Spleen (tissue), 7 donors: ENCODE data around the gene C19orf53.

Source experiments
- POLR2A ChIP-seq, 3 donors: fragments of 450-650 bp; IDR thresholded peaks; one replicate each; pipeline ENCODE4 v1.5.1; 2017; ENCODE audit warnings: antibody characterized with exemption in 3 of 3, mild to moderate bottlenecking in 1 of 3
- POLR2AphosphoS5 ChIP-seq, 3 donors: sonication (generic); formaldehyde crosslinking; IDR thresholded peaks; one replicate each; pipeline ENCODE4 v1.5.1; 2017; ENCODE audit warnings: antibody characterized with exemption in 3 of 3
- TF ChIP-seq, protein P1 (sequence below), 11 experiments: fragments of 200-600 bp in 7 of 11; fragments of 450-650 bp in 4 of 11; sonication (generic) in 4 of 11; IDR thresholded peaks in 8 of 11; conservative IDR thresholded peaks in 3 of 11; 1 replicate in 7 of 11; 2 replicates in 4 of 11; pipeline versions ENCODE4 v1.4.0 to v1.8.0; 2016 to 2021; ENCODE audit warnings: antibody characterized with exemption in 11 of 11, inconsistent platforms in 4 of 11, mild to moderate bottlenecking in 1 of 11
- donor health status: DM: no; HTN: no; CAD: no; lungs with moderate emphysema.
- donor health status: DM: no; HTN: no; CAD: no.
- donor health status: DM: no; HTN: no; CAD: no.

- TF ChIP-seq, protein P1, sequence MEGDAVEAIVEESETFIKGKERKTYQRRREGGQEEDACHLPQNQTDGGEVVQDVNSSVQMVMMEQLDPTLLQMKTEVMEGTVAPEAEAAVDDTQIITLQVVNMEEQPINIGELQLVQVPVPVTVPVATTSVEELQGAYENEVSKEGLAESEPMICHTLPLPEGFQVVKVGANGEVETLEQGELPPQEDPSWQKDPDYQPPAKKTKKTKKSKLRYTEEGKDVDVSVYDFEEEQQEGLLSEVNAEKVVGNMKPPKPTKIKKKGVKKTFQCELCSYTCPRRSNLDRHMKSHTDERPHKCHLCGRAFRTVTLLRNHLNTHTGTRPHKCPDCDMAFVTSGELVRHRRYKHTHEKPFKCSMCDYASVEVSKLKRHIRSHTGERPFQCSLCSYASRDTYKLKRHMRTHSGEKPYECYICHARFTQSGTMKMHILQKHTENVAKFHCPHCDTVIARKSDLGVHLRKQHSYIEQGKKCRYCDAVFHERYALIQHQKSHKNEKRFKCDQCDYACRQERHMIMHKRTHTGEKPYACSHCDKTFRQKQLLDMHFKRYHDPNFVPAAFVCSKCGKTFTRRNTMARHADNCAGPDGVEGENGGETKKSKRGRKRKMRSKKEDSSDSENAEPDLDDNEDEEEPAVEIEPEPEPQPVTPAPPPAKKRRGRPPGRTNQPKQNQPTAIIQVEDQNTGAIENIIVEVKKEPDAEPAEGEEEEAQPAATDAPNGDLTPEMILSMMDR (IDR thresholded peaks at IDR 0.05 in 8 of 11, conservative IDR thresholded peaks at IDR 0.05 in 3 of 11) = no peak
- TF ChIP-seq POLR2AphosphoS5 (IDR thresholded peaks at IDR 0.05) = peak in 1 of 3 donors; percentile 42
- no peak for TF ChIP-seq POLR2A (IDR thresholded peaks at IDR 0.05)
These were observed 4.6 kb downstream of the C19orf53 start for GRCh38 chr19:13778847-13779246.
